ENCODE measurements around the gene LRRC10B.

The LRRC10B gene

GRCh38 chr11:61486779-61487178 is 21.8 kb upstream of the LRRC10B start:
- no peak for DNase-seq (ENCODE audit: low read depth)

DNA sequence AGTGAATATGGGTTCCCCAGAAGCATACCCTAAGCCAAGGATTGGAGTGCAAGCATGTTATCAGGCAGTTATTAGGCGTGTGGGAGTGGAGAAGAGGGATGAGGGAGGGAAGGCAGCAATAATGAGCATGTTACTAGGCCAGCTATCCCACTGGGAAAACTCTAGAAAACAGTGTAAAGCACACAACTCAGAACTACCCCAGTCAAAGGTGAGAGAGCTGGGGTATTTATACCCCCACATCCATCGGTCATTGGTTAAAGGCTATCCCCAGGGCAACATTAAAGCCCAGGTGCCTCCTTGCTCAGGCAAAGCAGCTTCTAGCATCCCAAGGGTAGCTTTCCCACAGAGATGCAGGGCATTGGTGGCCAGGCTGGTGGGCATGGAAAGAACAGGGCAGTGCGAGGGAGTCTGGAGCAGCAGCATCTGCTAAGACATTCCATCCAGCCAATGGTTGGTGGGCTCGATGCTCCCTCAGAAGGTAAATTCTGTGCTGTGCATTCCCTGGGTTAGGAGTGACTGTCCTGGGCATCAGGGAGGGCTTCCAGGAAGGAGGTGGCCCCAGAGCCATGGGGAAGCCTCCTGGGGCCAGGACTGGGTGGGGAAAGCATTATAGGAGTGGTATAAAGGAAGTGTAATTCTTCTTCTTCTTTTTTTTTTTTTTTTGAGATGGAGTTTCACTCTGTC is 21.1 kb upstream of the LRRC10B start:
- DNase-seq (ENCODE audit: low read depth), result no peak

- peak; percentile 27 for DNase-seq (ENCODE audit: low read depth)
These were observed 19.8 kb upstream of the LRRC10B start for GRCh38 chr11:61488651-61489291.

DNA sequence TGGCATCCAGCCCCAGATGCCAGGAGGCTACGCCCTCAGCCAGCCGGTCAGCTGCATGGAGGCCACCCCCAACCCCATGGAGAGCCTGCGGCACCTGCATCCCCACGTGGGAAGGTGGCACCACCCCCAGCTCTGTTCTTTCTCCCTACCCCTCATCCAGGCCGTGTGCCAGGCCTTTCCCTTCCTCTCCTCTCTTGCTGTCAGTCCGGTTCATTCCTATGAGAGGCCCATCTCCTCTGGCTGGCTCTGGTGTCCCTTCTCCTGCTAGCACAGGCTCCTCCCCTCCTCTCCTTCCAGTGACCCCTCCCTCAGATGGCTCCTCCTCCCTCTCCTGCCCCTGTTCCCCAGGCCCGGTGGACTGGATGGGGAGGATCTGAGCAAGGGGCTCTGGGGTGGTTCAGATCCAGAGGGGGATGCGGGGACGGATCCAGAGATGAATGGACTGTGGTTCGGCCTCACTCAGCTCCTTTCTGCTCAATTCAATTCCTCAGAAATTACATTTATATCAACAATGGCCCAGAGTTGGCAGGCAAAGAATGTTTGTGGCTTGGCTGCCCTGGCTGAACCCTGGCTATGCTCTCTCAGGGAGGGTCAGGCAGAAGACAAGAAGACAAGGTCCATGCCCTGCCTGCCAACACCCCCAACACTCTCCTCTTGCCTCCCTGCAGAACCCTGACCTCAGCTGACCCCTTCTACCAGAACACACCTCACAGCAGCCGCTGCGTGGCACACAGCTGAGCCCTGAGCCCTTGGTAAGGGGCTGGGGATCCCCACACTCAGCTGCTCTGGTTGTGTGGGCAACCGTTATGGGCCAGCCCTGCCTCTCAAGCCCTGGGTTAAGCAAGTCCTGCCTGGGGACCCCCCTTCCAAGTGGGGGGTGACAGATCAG is 18.5 kb upstream of the LRRC10B start:
- peak; percentile 45 for DNase-seq (ENCODE audit: low read depth)

- no peak for DNase-seq (ENCODE audit: low read depth)
These were observed 16.7 kb upstream of the LRRC10B start for GRCh38 chr11:61491736-61492395.

DNA sequence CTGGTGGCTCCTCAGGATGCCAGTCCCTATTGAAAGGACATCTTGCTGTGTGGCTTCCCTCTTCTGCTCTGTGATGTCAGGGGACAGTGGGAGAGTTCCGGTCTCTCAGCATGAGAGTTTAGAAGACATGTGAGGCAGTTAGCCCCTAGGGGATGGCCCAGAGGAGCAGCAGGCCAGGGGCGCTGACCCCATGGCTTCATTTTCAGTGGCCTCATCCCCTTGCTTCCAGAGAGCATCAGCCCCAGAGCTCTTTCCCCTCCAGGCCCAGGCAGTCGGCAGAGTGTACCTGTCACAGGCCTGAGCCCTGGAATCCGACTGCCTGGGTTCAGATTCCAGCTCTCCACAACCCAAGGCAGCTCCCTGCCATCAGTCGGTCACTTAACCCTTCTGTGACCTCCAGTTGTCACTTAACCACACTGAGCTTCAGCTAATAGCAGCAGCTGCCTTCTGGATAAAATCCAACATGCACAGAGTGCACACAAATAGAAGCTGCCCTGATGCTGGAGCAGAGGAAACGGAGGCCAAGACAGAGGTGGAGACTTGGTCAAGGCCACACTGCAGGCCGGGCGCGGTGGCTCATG is 14.1 kb upstream of the LRRC10B start:
- no peak for DNase-seq (ENCODE audit: low read depth)

- DNase-seq (ENCODE audit: low read depth), result no peak
These were observed 12.5 kb upstream of the LRRC10B start for GRCh38 chr11:61495801-61496601.

GRCh38 chr11:61496602-61497400 is 11.7 kb upstream of the LRRC10B start:
- DNase-seq (ENCODE audit: low read depth), result no peak

GRCh38 chr11:61497473-61497872 is 11.1 kb upstream of the LRRC10B start:
- no peak for DNase-seq (ENCODE audit: low read depth)

GRCh38 chr11:61497876-61498275 is 10.7 kb upstream of the LRRC10B start:
- DNase-seq (ENCODE audit: low read depth), result no peak

DNA sequence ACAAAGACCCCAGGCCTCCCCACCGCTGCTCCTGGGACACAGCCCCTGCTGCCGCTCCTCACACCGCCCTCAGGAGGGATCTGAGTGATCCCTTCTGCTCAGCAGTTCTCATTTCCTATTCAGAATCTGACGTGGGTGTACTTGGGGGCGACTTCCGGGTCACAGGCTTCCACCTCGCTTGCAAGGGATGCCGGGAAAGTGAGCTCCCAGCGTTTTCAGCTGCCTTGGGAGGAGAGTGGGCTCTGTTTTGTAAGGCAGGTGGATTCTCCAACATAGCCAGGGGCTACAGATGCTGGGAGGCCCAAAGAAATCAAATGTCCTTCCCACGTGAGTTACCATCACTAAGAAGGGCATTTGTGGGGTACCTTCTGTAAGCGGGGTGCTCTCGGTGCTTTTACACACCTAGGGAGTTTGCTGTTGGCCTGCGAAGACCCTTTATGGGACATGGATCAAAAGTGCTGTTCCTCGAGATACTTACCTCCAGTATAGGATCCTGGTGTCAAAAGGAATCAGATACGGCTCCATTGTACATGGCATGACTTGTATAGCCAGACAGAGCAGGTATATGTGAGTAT is 9.7 kb upstream of the LRRC10B start:
- DNase-seq (ENCODE audit: low read depth), result no peak

- no peak for DNase-seq (ENCODE audit: low read depth)
These were observed 8.6 kb upstream of the LRRC10B start for GRCh38 chr11:61499816-61500491.

GRCh38 chr11:61502522-61502921 is 6.0 kb upstream of the LRRC10B start:
- no peak for DNase-seq (ENCODE audit: low read depth)

DNA sequence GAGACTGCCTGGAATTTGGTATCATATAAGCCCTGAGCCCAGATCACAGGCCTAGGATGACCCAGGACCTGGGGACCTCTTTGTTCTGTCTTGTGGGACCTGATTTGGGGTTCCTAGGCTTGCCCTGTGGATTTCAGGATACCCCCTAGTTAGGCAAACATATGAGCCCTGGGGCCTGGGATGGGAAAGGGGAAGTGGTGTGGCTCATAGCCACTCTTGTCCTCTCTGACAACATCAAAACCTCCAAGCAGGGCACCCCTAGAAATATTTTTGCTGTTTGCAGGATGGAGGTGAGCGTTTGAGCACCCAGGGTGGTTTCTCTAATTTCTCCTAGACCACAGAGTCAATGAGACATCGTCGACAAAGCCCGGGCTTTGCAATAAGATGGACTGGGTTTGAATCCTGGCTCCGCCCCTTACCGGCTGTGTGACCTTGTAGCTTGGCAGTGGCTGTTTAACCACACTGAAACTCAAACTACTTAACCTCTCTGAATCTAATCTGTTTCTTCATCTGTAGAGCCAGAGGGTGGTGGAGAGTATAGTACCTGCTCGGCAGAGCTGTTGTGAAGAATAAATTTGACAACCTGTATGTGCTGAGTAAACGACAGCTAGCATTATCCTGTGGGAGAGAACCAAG is 5.3 kb upstream of the LRRC10B start:
- DNase-seq (ENCODE audit: low read depth), result no peak

- DNase-seq (ENCODE audit: low read depth), result no peak
These were observed 3.4 kb upstream of the LRRC10B start for GRCh38 chr11:61505106-61505505.

DNA sequence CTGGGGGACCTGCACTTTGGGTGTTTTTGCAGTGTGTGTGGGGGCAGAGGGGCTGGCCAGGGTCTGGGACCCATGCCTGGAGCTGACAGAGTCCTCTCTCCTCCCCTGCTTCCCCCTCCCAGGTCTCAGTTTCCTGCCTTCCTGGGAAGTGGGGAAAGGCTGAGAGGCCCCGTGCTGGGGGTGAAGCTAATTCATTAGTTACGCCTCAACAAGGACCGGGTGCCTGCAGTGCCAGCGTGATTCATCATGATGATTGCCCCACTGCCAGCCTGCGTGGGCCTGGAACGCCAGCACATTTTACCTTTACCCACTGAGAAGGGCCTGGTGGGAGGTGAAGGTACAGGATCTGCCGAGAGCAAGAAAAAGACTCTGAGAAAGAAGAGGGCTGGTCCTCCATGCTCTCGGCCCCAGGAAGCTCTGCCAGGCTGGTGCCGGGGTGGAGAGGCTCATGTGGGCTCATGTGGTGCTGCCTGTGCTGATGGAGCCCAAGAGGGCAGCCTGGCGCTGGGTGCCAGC is 2.9 kb upstream of the LRRC10B start:
- DNase-seq (ENCODE audit: low read depth), result no peak

GRCh38 chr11:61507012-61507768 is 1.4 kb upstream of the LRRC10B start:
- no peak for DNase-seq (ENCODE audit: low read depth)
